Sigmoid colon (tissue), 7 donors: Measurements from ENCODE around the gene BANK1. TPM values are rescaled to one million over a fixed set of nuclear protein-coding genes. Genes with fewer than 3 reads are reported as not detected.

Experiments used
- DNase-seq: peaks from one replicate; pipeline ENCODE4 v3.0.0-alpha.2; 2019
- H3K27ac ChIP-seq, 4 donors: fragments of 200-600 bp; sonication (generic); one replicate each; pipeline ENCODE4 v1.5.1; 2016 to 2019; ENCODE audit warnings: mild to moderate bottlenecking in 1 of 4
- H3K27me3 ChIP-seq, 3 donors: fragments of 200-600 bp; sonication (generic); one replicate each; pipeline ENCODE4 v1.5.1; 2019; ENCODE audit warnings: mild to moderate bottlenecking in 1 of 3
- H3K36me3 ChIP-seq, 4 donors: fragments of 200-600 bp; sonication (generic); one replicate each; pipeline ENCODE4 v1.5.1; 2016 to 2019
- H3K4me1 ChIP-seq, 4 donors: fragments of 200-600 bp; sonication (generic); one replicate each; pipeline ENCODE4 v1.5.1; 2017 to 2019
- H3K4me3 ChIP-seq, 4 donors: fragments of 200-600 bp; sonication (generic); one replicate each; pipeline ENCODE4 v1.5.1; 2017 to 2019; ENCODE audit warnings: mild to moderate bottlenecking in 2 of 4, moderate library complexity in 1 of 4
- H3K9me3 ChIP-seq, 4 donors: fragments of 200-600 bp in 3 of 4; sonication (generic) in 3 of 4; one replicate each; pipeline versions ENCODE4 v1.5.1 to v1.6.1; 2013 to 2019
- EP300 ChIP-seq, 4 donors: sonication (generic); formaldehyde crosslinking; IDR thresholded peaks; one replicate each; pipeline ENCODE4 v1.6.1; 2017; ENCODE audit warnings: antibody characterized with exemption in 4 of 4
- POLR2A ChIP-seq, 2 donors: fragments of 450-650 bp; IDR thresholded peaks; one replicate each; pipeline ENCODE4 v1.6.1; 2016; ENCODE audit warnings: antibody characterized with exemption in 2 of 2, mild to moderate bottlenecking in 2 of 2, moderate library complexity in 2 of 2
- POLR2AphosphoS5 ChIP-seq, 4 donors: sonication (generic); formaldehyde crosslinking; IDR thresholded peaks; one replicate each; pipeline ENCODE4 v1.6.1; 2017; ENCODE audit warnings: antibody characterized with exemption in 4 of 4
- WGBS, 2 donors: extraction: QIAGEN DNeasy Blood & Tissue Kit; methylation state at CpG; one replicate each; pipeline ENCODE4 v1.1.7; 2013; 5-methylcytosine and 5-hydroxymethylcytosine counted together
- intact Hi-C: fragments of 100-400 bp; cut with DNase I; formaldehyde crosslinking; loops from one replicate; pipeline ENCODE4 v1.15.1; 2023
- polyA plus RNA-seq, 3 donors: library from polyadenylated mRNA; stranded (reverse); fragments of 200-250 nt; gene quantifications; one replicate each; pipeline ENCODE4 v1.2.3, GENCODE V29; 2013
- total RNA-seq, 4 donors: library from RNA; depleted of rRNA; stranded (reverse); fragments of >200 nt; gene quantifications; one replicate each; pipeline ENCODE4 v1.1.0, GENCODE V29; 2016
- TF ChIP-seq, protein P1 (sequence below), 4 experiments: fragments of 450-650 bp in 3 of 4; fragments of 200-600 bp in 1 of 4; IDR thresholded peaks; one replicate each; pipeline ENCODE4 v1.5.1; 2016 to 2019; ENCODE audit warnings: antibody characterized with exemption in 4 of 4, mild to moderate bottlenecking in 3 of 4, moderate library complexity in 2 of 4
- donor health status: healthy with polysubstance abuse.
- donor health status: Bipolar disorder and iron deficiency.
- donor health status: healthy.

Gene BANK1
- total and polyA plus RNA-seq, 7 donors, result 0.69 to 25.2 (median 1.2) TPM

DNA sequence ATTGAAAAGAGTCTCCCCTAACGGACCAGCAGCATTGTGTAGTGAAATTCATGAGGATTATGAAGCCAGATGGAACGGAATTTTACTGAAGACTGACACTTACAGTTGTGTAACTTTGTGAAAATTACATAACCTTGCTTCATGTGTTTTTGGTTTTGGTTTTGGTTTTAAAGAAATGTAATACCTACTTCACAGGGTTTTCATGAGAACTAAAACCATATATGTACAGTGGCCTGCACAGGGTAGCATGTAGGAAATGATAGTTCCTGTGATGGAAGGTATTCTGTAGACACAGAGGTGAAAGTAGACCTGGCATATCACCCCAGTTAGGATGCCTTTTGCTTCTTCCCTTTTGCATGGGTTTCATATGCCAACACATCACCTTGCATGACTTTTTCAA, 247.0 kb downstream of the BANK1 start:
- Histone ChIP-seq H3K36me3 (no peaks in the 10 kb centered on the region), H3K27ac (peak overlapping the region in 1 of 4 donors; percentile 2), H3K9me3 (no peaks in the 10 kb centered on the region), H3K27me3 (no peaks in the 10 kb centered on the region), H3K4me1 (peaks cover 0 to 10% (median 0%) of the 10 kb centered on the region in 4 donors), H3K4me3 (no peak overlapping the region)
- intact Hi-C loops, result no loop called here
- TF ChIP-seq EP300 (IDR thresholded peaks at IDR 0.05), result no peak
- no peak for TF ChIP-seq POLR2A (IDR thresholded peaks at IDR 0.05)
- 36 to 58% methylated on average over 2 of the region's 2 CpGs for WGBS, 2 donors
- no peak for DNase-seq

DNA sequence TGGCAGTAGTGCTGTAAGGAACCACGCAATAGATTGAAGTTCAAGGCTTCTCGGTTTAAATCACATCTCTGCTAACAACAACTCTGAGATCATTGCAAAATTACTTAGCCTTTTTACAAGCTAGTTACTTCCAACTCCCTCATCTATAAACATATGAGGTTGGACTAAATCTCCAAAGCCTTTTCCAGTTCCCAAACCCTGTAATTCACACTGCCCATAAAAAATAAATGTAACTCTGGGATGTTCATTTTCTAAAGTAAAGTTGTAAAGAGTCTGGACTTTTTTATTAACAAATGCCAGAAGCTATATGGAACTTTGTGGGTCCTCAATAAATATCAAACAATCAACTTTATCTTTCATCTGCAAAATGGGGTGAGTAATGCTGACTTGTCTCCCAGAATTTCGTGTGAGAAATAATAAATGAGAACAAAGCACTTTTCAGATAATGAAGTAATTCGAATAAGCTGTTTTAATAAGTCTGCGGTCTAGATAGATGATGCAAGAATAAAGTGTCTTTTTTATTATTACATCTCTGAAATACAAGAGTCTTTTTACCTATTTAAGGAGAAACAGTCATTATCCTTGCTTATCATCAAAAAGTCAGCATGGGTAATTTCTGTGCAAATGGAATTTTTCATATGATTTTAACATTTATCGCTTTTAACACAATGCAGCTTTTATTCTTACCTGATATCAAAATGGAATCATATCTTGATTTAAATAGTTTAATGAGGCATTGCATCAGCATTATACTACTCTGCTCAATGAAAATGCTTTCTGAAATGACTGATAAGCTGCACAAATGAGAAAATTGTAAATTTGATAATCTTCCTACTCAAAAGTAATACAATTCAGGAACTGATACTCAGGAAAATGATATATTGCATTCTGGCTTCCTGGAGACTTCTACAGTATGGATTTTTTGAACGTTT, 252.6 kb downstream of the BANK1 start:
- no peak for DNase-seq
- no peaks in the 10 kb centered on the region for H3K9me3 ChIP-seq
- TF ChIP-seq POLR2A (IDR thresholded peaks at IDR 0.05), result no peak
- no peak for TF ChIP-seq EP300 (IDR thresholded peaks at IDR 0.05)
- TF ChIP-seq, protein P1, sequence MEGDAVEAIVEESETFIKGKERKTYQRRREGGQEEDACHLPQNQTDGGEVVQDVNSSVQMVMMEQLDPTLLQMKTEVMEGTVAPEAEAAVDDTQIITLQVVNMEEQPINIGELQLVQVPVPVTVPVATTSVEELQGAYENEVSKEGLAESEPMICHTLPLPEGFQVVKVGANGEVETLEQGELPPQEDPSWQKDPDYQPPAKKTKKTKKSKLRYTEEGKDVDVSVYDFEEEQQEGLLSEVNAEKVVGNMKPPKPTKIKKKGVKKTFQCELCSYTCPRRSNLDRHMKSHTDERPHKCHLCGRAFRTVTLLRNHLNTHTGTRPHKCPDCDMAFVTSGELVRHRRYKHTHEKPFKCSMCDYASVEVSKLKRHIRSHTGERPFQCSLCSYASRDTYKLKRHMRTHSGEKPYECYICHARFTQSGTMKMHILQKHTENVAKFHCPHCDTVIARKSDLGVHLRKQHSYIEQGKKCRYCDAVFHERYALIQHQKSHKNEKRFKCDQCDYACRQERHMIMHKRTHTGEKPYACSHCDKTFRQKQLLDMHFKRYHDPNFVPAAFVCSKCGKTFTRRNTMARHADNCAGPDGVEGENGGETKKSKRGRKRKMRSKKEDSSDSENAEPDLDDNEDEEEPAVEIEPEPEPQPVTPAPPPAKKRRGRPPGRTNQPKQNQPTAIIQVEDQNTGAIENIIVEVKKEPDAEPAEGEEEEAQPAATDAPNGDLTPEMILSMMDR (IDR thresholded peaks at IDR 0.05), result no peak
- no peak for TF ChIP-seq POLR2AphosphoS5 (IDR thresholded peaks at IDR 0.05)
- no peak overlapping the region for H3K27ac ChIP-seq
- H3K4me1 ChIP-seq, result no peaks in the 10 kb centered on the region
- H3K27me3 ChIP-seq, result no peaks in the 10 kb centered on the region
- no peaks in the 10 kb centered on the region for H3K36me3 ChIP-seq
- 66 to 70% methylated on average over 7 of the region's 7 CpGs for WGBS, 2 donors
- intact Hi-C loops, result no loop called here
- H3K4me3 ChIP-seq, result no peak overlapping the region

DNA sequence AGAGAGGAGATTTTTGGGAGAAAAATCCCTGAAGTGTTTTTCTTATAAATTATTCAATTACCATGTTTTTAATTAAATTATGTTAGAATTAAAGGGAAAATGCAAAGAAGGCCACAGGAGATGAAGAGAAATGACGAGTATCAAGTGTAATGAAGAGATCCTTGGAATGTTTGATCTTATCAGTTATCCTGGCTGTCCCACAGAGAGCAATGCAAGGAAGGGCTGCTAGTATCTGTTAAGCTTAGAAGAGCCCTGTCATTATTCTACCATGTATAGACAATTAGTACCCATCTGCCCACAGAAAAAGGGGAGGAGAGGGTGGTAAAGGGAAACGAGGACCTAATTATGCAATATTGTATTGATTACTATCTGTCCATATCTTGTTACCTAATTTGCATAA, 257.1 kb downstream of the BANK1 start:
- no peaks in the 10 kb centered on the region for H3K27me3 ChIP-seq
- no peak for DNase-seq
- TF ChIP-seq POLR2A (IDR thresholded peaks at IDR 0.05) (no peak), EP300 (IDR thresholded peaks at IDR 0.05) (no peak), POLR2AphosphoS5 (IDR thresholded peaks at IDR 0.05) (no peak)
- TF ChIP-seq, protein P1 (IDR thresholded peaks at IDR 0.05), result no peak
- H3K27ac ChIP-seq, result no peak overlapping the region
- H3K4me3 ChIP-seq, result no peak overlapping the region
- H3K9me3 ChIP-seq, result no peaks in the 10 kb centered on the region
- no peaks in the 10 kb centered on the region for H3K36me3 ChIP-seq
- 66 to 80% methylated on average over 2 of the region's 2 CpGs for WGBS, 2 donors
- H3K4me1 ChIP-seq, result no peaks in the 10 kb centered on the region
- intact Hi-C loops, result no loop called here

DNA sequence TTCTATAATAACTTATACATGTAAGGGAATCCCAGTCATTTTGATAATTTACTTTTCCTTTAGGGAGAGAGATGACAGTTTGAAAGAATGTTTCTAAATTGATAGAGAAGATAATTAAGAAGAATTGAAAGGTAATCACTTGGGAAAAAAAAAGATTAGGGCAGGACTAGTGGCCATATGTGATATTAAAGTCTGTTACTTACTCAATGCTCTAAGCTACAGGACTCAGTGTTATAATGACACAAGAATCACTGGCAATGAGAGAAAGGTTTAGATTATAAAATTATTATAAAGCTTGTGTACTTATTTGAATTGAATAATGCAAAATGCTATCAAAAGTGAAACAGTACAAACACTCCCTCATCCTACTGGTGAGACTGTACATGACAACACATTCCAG, 265.3 kb downstream of the BANK1 start:
- no peak for TF ChIP-seq EP300 (IDR thresholded peaks at IDR 0.05)
- no peak for TF ChIP-seq POLR2A (IDR thresholded peaks at IDR 0.05)
- TF ChIP-seq, protein P1 (IDR thresholded peaks at IDR 0.05), result no peak
- TF ChIP-seq POLR2AphosphoS5 (IDR thresholded peaks at IDR 0.05), result no peak
- Histone ChIP-seq H3K36me3 (no peaks in the 10 kb centered on the region), H3K4me3 (no peak overlapping the region), H3K27ac (no peak overlapping the region), H3K9me3 (no peaks in the 10 kb centered on the region), H3K27me3 (no peaks in the 10 kb centered on the region), H3K4me1 (no peaks in the 10 kb centered on the region)
- intact Hi-C loops, result no loop called here
- no peak for DNase-seq

DNA sequence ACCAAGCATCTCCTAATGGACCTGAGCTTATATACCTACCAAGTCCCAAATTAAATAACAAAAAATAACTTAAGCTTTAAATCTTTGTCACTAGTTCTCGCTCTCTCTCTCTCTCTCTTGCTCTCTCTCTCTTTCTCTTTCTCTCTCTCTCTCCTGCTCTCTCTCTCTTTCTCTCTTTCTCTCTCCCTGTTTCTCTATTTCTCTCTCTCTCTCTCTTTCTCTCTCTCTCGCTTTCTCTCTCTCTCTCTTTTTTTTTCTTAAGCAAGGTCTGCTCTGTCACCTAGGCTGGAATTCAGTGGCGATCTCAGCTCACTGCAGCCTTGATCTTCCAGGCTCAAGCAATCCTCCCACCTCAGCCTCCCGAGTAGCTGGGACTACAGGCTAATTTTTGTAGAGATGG, 266.6 kb downstream of the BANK1 start:
- TF ChIP-seq EP300 (IDR thresholded peaks at IDR 0.05) (no peak), POLR2A (IDR thresholded peaks at IDR 0.05) (no peak), POLR2AphosphoS5 (IDR thresholded peaks at IDR 0.05) (no peak)
- TF ChIP-seq, protein P1 (IDR thresholded peaks at IDR 0.05), result no peak
- Histone ChIP-seq H3K4me3 (no peak overlapping the region), H3K36me3 (no peaks in the 10 kb centered on the region), H3K27me3 (no peaks in the 10 kb centered on the region), H3K4me1 (no peaks in the 10 kb centered on the region), H3K27ac (no peak overlapping the region), H3K9me3 (no peaks in the 10 kb centered on the region)
- 93 to 95% methylated on average over 4 of the region's 4 CpGs for WGBS, 2 donors
- intact Hi-C loops, result no loop called here
- DNase-seq, result no peak
